PFSK-1 (cell line): ENCODE results near the gene FXYD2.

Experiments used
- FOXP2 ChIP-seq: optimal IDR thresholded peaks from 2 replicates; pipeline ENCODE3; 2011; ENCODE audit warnings: borderline replicate concordance, control low read depth, inconsistent platforms; ENCODE audit not compliant: insufficient read depth; ENCODE audit errors: extremely low read length, extremely low read depth
- POLR2AphosphoS5 ChIP-seq: IDR thresholded peaks from 2 replicates; pipeline ENCODE4 v1.6.1; 2012; ENCODE audit warnings: low read depth, mild to moderate bottlenecking, control low read depth, low read length, moderate library complexity
- SIN3A ChIP-seq: IDR thresholded peaks from 2 replicates; pipeline ENCODE4 v1.6.1; 2012; ENCODE audit warnings: mild to moderate bottlenecking, low read length, moderate library complexity, borderline replicate concordance; ENCODE audit not compliant: insufficient read depth
- TAF1 ChIP-seq: IDR thresholded peaks from 2 replicates; pipeline ENCODE4 v1.6.1; 2012; ENCODE audit warnings: low read length, control low read depth, borderline replicate concordance; ENCODE audit not compliant: insufficient read depth
- TF ChIP-seq, protein P1 (sequence below), 2 experiments: IDR thresholded peaks; 2 replicates each; pipeline versions ENCODE4 v1.6.1 to v1.8.0; 2011 to 2012; ENCODE audit warnings: low read depth in 2 of 2, low read length in 2 of 2, control low read depth in 1 of 2, inconsistent platforms in 1 of 2, mild to moderate bottlenecking in 1 of 2, moderate library complexity in 1 of 2; ENCODE audit not compliant: insufficient read depth in 1 of 2

The FXYD2 gene

DNA sequence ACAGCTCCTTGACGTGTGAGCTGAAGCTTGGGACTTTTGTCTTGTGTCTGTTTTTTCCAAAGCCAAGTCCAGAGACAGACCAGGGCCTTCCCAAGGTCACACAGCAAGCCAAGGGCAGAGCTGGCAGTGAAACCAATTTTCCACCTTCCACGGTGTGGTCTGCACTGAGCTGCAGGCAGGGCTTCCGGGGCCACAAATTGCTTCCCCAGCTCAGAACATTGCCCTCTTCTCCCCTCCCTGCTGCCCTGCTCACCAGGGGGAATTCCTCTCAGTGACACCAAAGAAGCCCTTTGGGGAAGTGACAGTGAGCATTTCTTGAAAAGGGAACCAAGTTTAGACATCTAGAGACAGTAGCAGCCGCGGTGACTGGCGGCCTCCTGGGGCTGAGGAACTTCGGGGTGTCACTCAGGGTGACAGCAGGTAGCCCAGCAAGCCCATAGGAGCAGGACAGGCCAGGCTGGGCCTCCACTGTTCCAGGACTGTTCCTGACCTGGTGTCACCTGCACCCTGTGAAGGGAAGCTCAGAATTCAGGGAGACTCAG, 9.2 kb downstream of the FXYD2 start:
- TF ChIP-seq FOXP2 (no peak), TAF1 (no peak), POLR2AphosphoS5 (no peak), SIN3A (no peak)
- TF ChIP-seq, protein P1, sequence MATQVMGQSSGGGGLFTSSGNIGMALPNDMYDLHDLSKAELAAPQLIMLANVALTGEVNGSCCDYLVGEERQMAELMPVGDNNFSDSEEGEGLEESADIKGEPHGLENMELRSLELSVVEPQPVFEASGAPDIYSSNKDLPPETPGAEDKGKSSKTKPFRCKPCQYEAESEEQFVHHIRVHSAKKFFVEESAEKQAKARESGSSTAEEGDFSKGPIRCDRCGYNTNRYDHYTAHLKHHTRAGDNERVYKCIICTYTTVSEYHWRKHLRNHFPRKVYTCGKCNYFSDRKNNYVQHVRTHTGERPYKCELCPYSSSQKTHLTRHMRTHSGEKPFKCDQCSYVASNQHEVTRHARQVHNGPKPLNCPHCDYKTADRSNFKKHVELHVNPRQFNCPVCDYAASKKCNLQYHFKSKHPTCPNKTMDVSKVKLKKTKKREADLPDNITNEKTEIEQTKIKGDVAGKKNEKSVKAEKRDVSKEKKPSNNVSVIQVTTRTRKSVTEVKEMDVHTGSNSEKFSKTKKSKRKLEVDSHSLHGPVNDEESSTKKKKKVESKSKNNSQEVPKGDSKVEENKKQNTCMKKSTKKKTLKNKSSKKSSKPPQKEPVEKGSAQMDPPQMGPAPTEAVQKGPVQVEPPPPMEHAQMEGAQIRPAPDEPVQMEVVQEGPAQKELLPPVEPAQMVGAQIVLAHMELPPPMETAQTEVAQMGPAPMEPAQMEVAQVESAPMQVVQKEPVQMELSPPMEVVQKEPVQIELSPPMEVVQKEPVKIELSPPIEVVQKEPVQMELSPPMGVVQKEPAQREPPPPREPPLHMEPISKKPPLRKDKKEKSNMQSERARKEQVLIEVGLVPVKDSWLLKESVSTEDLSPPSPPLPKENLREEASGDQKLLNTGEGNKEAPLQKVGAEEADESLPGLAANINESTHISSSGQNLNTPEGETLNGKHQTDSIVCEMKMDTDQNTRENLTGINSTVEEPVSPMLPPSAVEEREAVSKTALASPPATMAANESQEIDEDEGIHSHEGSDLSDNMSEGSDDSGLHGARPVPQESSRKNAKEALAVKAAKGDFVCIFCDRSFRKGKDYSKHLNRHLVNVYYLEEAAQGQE (IDR thresholded peaks at IDR 0.05; ENCODE audit: insufficient read depth in 1 of 2, low read depth in 2 of 2, low read length in 2 of 2): no peak

DNA sequence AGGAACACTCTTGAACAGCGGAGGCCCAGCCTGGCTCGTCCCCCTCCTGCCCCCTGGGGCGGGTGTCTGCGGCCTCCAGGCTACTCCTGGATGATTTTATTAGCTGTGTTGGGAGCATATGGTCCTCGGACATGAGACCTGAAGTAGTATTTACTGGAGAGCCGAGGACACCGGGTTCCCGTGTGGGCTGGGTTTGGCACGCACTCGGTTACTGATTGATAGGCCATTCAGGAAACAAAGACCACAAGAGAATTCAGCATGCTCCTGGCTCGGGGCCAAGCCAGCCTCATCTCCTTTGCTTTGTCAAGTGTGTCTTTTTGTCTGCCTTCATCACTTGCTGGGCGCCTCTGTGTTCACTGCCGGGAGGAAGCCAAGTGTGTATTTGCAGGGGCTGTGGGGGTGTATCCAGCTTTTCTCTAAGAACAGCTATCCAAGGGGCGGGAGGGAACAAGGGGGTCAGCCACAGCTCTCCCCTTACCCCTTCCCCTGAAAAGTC, 9.7 kb downstream of the FXYD2 start:
- TF ChIP-seq SIN3A: no peak
- no peak for TF ChIP-seq POLR2AphosphoS5
- no peak for TF ChIP-seq TAF1
- TF ChIP-seq, protein P1 (IDR thresholded peaks at IDR 0.05; ENCODE audit: insufficient read depth in 1 of 2, low read depth in 2 of 2, low read length in 2 of 2): no peak
- TF ChIP-seq FOXP2: no peak

DNA sequence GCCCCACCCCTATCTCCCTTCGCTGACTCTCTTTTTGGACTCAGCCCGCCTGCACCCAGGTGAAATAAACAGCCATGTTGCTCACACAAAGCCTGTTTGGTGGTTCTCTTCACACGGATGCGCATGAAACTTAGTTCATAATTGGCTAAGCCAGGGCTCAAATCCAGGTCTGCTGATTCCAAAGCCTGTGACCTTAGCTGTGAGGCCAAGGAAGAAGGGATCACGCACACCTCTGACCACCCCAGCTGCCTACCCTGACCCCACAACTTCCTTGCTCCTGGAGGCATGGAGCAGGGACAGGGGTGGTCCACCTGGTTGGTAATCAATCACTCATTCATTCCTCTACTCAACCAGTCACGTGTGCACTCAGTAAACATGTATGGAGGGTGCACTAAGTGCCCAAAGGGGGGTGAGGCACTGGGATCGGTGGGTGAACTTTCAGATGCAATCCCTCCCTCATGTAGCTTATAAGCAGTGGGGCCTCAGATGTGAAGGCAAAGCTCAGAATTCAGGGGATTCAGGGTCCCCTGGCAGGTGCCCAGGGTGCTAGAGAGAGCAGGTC, 10.3 kb downstream of the FXYD2 start:
- TF ChIP-seq SIN3A: no peak
- no peak for TF ChIP-seq FOXP2
- TF ChIP-seq TAF1: no peak
- TF ChIP-seq, protein P1 (IDR thresholded peaks at IDR 0.05; ENCODE audit: insufficient read depth in 1 of 2, low read depth in 2 of 2, low read length in 2 of 2): no peak
- no peak for TF ChIP-seq POLR2AphosphoS5

DNA sequence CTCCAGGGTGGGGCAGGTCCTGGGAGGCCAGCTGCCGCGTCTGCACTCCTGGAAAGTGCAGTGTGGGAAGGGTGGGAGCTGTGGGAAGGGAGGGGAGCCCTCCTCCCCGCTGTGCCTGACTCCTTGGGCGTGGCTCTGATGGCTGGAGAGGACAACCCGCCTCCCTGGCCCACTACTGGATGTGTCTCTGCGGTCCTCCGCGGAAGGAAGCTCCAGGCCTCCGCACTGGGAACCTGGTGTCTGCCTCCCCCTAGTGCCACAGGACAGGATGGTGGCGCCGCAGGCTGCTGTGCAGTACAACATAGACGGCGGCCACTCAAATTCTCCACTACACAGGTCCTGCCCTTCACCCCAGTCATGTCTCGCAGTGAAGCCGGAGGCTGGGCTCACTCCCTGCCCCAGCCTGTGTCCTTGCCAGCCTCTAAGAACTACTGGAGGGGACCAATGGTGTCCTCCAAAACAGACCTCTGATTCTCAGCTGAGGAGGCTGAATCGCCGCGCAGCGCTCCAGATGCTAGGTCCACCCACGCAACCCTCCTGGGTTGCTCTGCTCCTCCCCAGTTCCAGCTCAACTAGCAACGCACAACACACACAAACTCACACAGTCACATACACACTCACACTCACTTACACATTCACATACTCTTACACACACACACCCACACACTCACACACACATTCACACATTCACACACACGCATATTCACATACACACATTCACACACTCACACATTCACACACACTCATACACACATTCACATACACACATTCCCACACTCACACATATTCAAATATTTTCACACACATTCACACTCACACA, 15.1 kb downstream of the FXYD2 start:
- TF ChIP-seq POLR2AphosphoS5 (no peak), FOXP2 (no peak), SIN3A (no peak), TAF1 (no peak)
- TF ChIP-seq, protein P1 (IDR thresholded peaks at IDR 0.05; ENCODE audit: insufficient read depth in 1 of 2, low read depth in 2 of 2, low read length in 2 of 2): no peak
